Measurements from ENCODE around the gene LRRC8B. TPM values are rescaled to one million over a fixed set of nuclear protein-coding genes. Genes with fewer than 3 reads are reported as not detected.

Gene LRRC8B
- 10 to 100 TPM in 1 of 9 donors, 1 to 10 TPM in 8; 3.4 to 10.4 (median 5.0) TPM for total RNA-seq
- polyA plus RNA-seq: 1 to 10 TPM in 1 of 2 donors, under 1 TPM in 1; 0.91 to 4.7 TPM
- long read RNA-seq, donor 1, partial matches to known transcripts: 0 of 1 reads
- long read RNA-seq, donor 1, other reads (novel, unspliced or antisense): 1 of 1 reads
- long read RNA-seq, donor 2, partial matches to known transcripts: 0 of 1 reads
- long read RNA-seq, donor 2, other reads (novel, unspliced or antisense): 1 of 1 reads
- long read RNA-seq, donor 3, partial matches to known transcripts: 2 of 4 reads
- long read RNA-seq, donor 3, other reads (novel, unspliced or antisense): 2 of 4 reads

DNA sequence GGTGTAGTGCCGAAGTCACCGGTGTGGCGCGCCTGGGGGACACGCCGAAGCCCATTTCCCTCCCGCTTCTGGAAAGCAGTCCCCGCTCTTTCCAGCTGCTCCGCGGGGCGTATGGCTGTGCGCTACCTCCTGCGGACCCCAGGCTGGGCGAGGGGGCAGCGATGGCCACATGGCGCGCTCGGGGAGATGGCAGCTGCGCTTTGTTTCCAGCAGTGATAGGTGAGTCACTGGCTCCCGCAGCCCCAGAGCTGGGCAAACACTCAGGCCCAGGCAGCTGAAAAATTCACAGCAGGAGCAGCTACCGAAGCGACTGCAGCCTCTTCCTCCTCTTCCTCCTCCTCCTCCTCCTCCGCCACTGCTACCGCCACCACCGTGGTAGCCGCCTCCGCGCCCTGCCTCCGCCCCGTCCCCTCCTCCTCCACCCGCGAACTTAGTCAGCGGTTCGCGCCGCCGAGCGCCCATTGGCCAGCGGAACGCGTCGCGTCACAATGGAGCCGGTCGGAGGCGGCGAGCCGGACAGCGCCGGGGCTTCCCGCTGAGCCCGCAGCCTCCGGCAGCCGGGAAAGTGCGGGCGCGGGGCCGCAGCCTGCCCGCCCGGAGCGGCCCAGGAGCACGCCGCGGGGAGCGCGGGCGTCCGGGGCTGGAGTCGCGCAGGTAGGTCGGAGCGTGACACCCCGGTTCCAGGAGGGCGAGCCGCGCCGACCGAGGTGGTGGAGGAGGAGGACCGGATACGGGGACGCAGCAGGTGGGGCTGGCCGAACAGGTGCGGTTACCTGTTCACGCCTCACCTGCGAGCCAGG, at the start of gene LRRC8B:
TSS of gene LRRC8B (plus strand) at position 461 of the 800 bp plus-strand sequence. CDS start 57,822 bp downstream, outside the sequence.
- WGBS, 4 donors: 0 to 1% (median 0%) methylated on average over 25 to 85 of the region's 85 CpGs
- H3K36me3 ChIP-seq: peaks cover 0 to 11% (median 0%) of the 10 kb centered on the region in 9 donors
- peak within 1 kb of the TSS; percentile 76 to 97 (median 94) for H3K4me3 ChIP-seq
- peaks cover 0 to 46% (median 12%) of the 10 kb centered on the region in 12 donors for H3K4me1 ChIP-seq
- H3K27me3 ChIP-seq: no peaks in the 10 kb centered on the region
- H3K27ac ChIP-seq: peak within 1 kb of the TSS; percentile 58 to 95 (median 91)
- DNase-seq (peak; percentile 95 to 97 (median 95)), ATAC-seq (peak; percentile 99 to 100 (median 100))
- H3K9me3 ChIP-seq: no peaks in the 10 kb centered on the region
- TF ChIP-seq, protein P1, sequence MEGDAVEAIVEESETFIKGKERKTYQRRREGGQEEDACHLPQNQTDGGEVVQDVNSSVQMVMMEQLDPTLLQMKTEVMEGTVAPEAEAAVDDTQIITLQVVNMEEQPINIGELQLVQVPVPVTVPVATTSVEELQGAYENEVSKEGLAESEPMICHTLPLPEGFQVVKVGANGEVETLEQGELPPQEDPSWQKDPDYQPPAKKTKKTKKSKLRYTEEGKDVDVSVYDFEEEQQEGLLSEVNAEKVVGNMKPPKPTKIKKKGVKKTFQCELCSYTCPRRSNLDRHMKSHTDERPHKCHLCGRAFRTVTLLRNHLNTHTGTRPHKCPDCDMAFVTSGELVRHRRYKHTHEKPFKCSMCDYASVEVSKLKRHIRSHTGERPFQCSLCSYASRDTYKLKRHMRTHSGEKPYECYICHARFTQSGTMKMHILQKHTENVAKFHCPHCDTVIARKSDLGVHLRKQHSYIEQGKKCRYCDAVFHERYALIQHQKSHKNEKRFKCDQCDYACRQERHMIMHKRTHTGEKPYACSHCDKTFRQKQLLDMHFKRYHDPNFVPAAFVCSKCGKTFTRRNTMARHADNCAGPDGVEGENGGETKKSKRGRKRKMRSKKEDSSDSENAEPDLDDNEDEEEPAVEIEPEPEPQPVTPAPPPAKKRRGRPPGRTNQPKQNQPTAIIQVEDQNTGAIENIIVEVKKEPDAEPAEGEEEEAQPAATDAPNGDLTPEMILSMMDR (IDR thresholded peaks at IDR 0.05): no peak
- TF ChIP-seq POLR2A (IDR thresholded peaks at IDR 0.05): peak in 1 of 2 donors; percentile 73
- intact Hi-C loops (cut with DNase I): loop anchor here in 7 of 10 donors (1.0 to 10.0 kb wide), 8 partner anchors 44 to 239 kb away; no protein-coding TSS in a partner anchor

GRCh38 chr1:89475269-89475668, 49.4 kb upstream of the LRRC8B start:
- 84 to 93% (median 93%) methylated on average over 1 of the region's 1 CpG for WGBS, 4 donors
- Histone ChIP-seq H3K27me3 (peaks cover 0 to 2% (median 0%) of the 10 kb centered on the region in 9 donors), H3K4me1 (no peaks in the 10 kb centered on the region), H3K27ac (no peak overlapping the region), H3K4me3 (no peak overlapping the region), H3K9me3 (peaks cover 0 to 13% (median under 1%) of the 10 kb centered on the region in 12 donors), H3K36me3 (no peaks in the 10 kb centered on the region)
- intact Hi-C loops (cut with DNase I): no loop called here
- DNase-seq (no peak), ATAC-seq (no peak)
- no peak for TF ChIP-seq POLR2A (IDR thresholded peaks at IDR 0.05)
- TF ChIP-seq, protein P1 (IDR thresholded peaks at IDR 0.05): no peak

- no peaks in the 10 kb centered on the region for H3K4me1 ChIP-seq
- no peak for TF ChIP-seq POLR2A (IDR thresholded peaks at IDR 0.05)
- TF ChIP-seq, protein P1 (IDR thresholded peaks at IDR 0.05): no peak
- ATAC-seq (no peak), DNase-seq (no peak)
- intact Hi-C loops (cut with DNase I): no loop called here
- no peak overlapping the region for H3K27ac ChIP-seq
- H3K9me3 ChIP-seq: peaks cover 0 to 21% (median 2%) of the 10 kb centered on the region in 12 donors
- WGBS, 4 donors: 77 to 90% (median 87%) methylated on average over 1 of the region's 1 CpG
- no peaks in the 10 kb centered on the region for H3K36me3 ChIP-seq
- H3K4me3 ChIP-seq: no peak overlapping the region
- H3K27me3 ChIP-seq: peaks cover 0 to 2% (median 0%) of the 10 kb centered on the region in 9 donors
These were observed 48.6 kb upstream of the LRRC8B start for GRCh38 chr1:89476072-89476471.
